Prostate gland (tissue), 2 donors: ENCODE data around the gene CEACAM3.

ENCODE experiments used
- POLR2AphosphoS5 ChIP-seq: sonication (generic); formaldehyde crosslinking; IDR thresholded peaks from one replicate; pipeline ENCODE4 v1.6.1; 2017; ENCODE audit warnings: antibody characterized with exemption
- TF ChIP-seq, protein P1 (sequence below), 4 experiments: fragments of 200-600 bp in 2 of 4; fragments of 450-650 bp in 2 of 4; sonication (generic) in 2 of 4; IDR thresholded peaks; 1 replicate in 3 of 4; 2 replicates in 1 of 4; pipeline ENCODE4 v1.5.1; 2016 to 2019; ENCODE audit warnings: antibody characterized with exemption in 4 of 4, mild to moderate bottlenecking in 2 of 4, moderate library complexity in 2 of 4

DNA sequence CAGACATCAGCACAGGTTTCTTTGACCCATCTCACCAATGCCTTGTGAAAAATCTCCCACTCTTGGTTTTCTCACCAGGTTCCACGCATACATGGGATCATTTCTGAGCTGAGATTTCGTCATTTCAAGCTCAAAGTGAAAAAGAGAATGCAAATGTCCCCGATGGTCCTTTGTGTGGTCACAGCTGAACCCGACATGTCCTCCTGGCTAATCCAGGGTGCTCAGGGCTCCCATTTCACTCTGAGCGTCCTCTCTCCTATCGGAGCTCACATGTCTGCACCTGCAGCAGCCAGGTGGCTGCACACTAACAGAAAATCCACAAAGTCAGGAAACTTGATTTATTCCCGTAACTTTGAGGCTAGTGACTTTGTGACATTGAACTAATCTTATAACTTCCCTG lies 9.3 kb upstream of the CEACAM3 start:
- TF ChIP-seq, protein P1, sequence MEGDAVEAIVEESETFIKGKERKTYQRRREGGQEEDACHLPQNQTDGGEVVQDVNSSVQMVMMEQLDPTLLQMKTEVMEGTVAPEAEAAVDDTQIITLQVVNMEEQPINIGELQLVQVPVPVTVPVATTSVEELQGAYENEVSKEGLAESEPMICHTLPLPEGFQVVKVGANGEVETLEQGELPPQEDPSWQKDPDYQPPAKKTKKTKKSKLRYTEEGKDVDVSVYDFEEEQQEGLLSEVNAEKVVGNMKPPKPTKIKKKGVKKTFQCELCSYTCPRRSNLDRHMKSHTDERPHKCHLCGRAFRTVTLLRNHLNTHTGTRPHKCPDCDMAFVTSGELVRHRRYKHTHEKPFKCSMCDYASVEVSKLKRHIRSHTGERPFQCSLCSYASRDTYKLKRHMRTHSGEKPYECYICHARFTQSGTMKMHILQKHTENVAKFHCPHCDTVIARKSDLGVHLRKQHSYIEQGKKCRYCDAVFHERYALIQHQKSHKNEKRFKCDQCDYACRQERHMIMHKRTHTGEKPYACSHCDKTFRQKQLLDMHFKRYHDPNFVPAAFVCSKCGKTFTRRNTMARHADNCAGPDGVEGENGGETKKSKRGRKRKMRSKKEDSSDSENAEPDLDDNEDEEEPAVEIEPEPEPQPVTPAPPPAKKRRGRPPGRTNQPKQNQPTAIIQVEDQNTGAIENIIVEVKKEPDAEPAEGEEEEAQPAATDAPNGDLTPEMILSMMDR (IDR thresholded peaks at IDR 0.05): no peak
- no peak for TF ChIP-seq POLR2AphosphoS5
